CD4-positive, alpha-beta memory T cell (primary cell): ENCODE data around the gene MAP3K12. TPM values are rescaled to one million over a fixed set of nuclear protein-coding genes. Genes with fewer than 3 reads are reported as not detected.
"Not testable (repeated sequence)": the region's sequence is repeated elsewhere in the genome, so short reads cannot be mapped to it uniquely, and the experiment has no call there.

Source experiments
- CTCF ChIA-PET: fragments of 350-600 bp; sonication (Branson Sonifier 250); formaldehyde crosslinking; loops from one replicate; lab custom pipeline; 2021; ENCODE audit warnings: inconsistent platforms; ENCODE audit not compliant: partially characterized antibody; lab: Charles Lee
- POLR2A ChIA-PET: fragments of 350-600 bp; sonication (Branson Sonifier 250); formaldehyde crosslinking; loops from one replicate; lab custom pipeline; 2021; ENCODE audit not compliant: partially characterized antibody; lab: Charles Lee
- DNase-seq, 5 donors: peaks; one replicate each; pipeline versions ENCODE4 v3.0.0 to v3.0.0-alpha.2; 2020 to 2022; ENCODE audit warnings: mixed read lengths in 1 of 5
- H3K27ac ChIP-seq: one replicate; pipeline ENCODE4 v1.7.0; 2013; ENCODE audit warnings: low read depth, low read length
- H3K27me3 ChIP-seq: 2 replicates; pipeline ENCODE4 v1.7.0; 2013; ENCODE audit warnings: mild to moderate bottlenecking, low read length, moderate library complexity; ENCODE audit not compliant: insufficient read depth
- H3K36me3 ChIP-seq: 2 replicates; pipeline ENCODE4 v1.7.0; 2013; ENCODE audit warnings: mild to moderate bottlenecking, low read length, moderate library complexity; ENCODE audit not compliant: insufficient read depth
- H3K4me1 ChIP-seq: 2 replicates; pipeline ENCODE4 v1.7.0; 2013; ENCODE audit warnings: mild to moderate bottlenecking, low read length, moderate library complexity; ENCODE audit not compliant: insufficient read depth
- H3K4me3 ChIP-seq, 2 donors: one replicate each; pipeline ENCODE4 v1.7.0; 2013; ENCODE audit warnings: low read length in 2 of 2, mild to moderate bottlenecking in 1 of 2
- H3K9me3 ChIP-seq, 2 donors: one replicate each; pipeline ENCODE4 v1.7.0; 2013; ENCODE audit warnings: low read length in 2 of 2, control low read depth in 1 of 2; ENCODE audit not compliant: control insufficient read depth in 1 of 2
- H3K27ac Mint-ChIP-seq, 7 donors: one replicate each; pipeline ENCODE4 v1.8.0; 2020 to 2021; ENCODE audit warnings: mixed read lengths in 7 of 7, mild to moderate bottlenecking in 6 of 7, inconsistent platforms in 3 of 7, moderate library complexity in 3 of 7
- H3K27me3 Mint-ChIP-seq, 2 donors: one replicate each; pipeline ENCODE4 v1.8.0; 2020 to 2021; ENCODE audit warnings: mixed read lengths in 2 of 2
- H3K36me3 Mint-ChIP-seq, 2 donors: one replicate each; pipeline ENCODE4 v1.8.0; 2020 to 2021; ENCODE audit warnings: mixed read lengths in 2 of 2, inconsistent platforms in 1 of 2, mild to moderate bottlenecking in 1 of 2
- H3K4me1 Mint-ChIP-seq, 4 donors: one replicate each; pipeline ENCODE4 v1.8.0; 2020 to 2021; ENCODE audit warnings: mixed read lengths in 4 of 4, mild to moderate bottlenecking in 1 of 4
- H3K4me3 Mint-ChIP-seq, 8 donors: one replicate each; pipeline ENCODE4 v1.8.0; 2020 to 2021; ENCODE audit warnings: mixed read lengths in 8 of 8, mild to moderate bottlenecking in 7 of 8, moderate library complexity in 6 of 8, inconsistent platforms in 3 of 8
- H3K9me3 Mint-ChIP-seq, 8 donors: one replicate each; pipeline ENCODE4 v1.8.0; 2020 to 2021; ENCODE audit warnings: mixed read lengths in 8 of 8, mild to moderate bottlenecking in 5 of 8, inconsistent platforms in 3 of 8, moderate library complexity in 1 of 8
- intact Hi-C: fragments of 100-400 bp; cut with micrococcal nuclease; formaldehyde crosslinking; loops from one replicate; pipeline ENCODE4 v1.15.1; 2023
- polyA plus RNA-seq, 2 donors: library from polyadenylated mRNA; unstranded; fragments of 300-500 nt; fragmentation: Illumina TruSeq; gene quantifications; one replicate each; pipeline ENCODE4 v1.2.3, GENCODE V29; 2021
- total RNA-seq, 2 experiments: library from RNA; stranded (reverse); gene quantifications; one replicate each; pipeline ENCODE4 v1.2.3, GENCODE V29; 2021

MAP3K12 gene
- total and polyA plus RNA-seq, 4 experiments from 2014 or later = 3.1 to 28.2 (median 16.8) TPM

DNA sequence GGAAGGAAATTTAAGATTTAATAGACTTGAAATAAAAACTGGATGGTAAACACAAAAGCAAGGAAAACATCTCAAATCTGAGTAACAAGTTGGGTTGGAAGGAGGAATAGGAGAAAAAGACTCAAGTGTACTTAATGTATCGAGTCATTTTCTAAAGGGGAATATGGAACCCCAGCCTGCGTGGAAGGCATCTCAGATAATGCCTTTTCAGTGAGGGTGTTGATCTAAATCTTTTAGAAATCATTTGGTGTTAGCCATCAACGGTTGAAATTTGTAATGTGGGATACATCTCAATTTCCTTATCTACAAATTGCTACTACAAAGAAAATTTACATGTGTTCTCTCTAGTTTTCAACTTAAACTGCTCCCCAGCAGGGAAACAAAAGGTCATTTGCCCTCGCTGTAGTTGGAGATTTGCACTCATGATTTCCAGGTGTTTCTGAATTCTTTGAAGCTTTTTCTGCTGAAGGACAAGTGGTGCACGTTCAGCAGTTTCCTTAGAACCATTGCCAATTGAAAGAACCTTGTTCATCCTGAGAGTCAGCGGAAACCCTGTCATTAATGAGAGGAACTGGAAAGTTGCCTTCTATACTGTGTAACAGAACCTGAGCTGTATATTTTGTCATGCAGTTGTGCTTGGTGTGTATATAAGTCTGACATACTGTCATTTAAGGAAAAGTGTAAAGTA is 45.2 kb downstream of the MAP3K12 start:
- Histone ChIP-seq H3K4me1 (peaks cover 34% of the 10 kb centered on the region), H3K27ac (peak overlapping the region; percentile 95), H3K27me3 (no peaks in the 10 kb centered on the region), H3K4me3 (no peak overlapping the region), H3K36me3 (peaks cover 50% of the 10 kb centered on the region), H3K9me3 (no peaks in the 10 kb centered on the region)
- peak overlapping the region; percentile 41 to 100 (median 98) for H3K4me3 Mint-ChIP-seq
- peaks cover 40 to 62% of the 10 kb centered on the region in 2 donors for H3K36me3 Mint-ChIP-seq
- peaks cover 20 to 46% (median 32%) of the 10 kb centered on the region in 4 donors for H3K4me1 Mint-ChIP-seq
- DNase-seq = peak in 1 of 5 donors; percentile 36
- ChIA-PET POLR2A (interaction anchor here (0.5 to 4.3 kb wide), 13 partner anchors 9 to 186 kb away, joined by 3 to 43 read pairs (median 5); partner anchors contain the start of genes AAAS, ESPL1, MAP3K12 and PRR13), CTCF (interaction anchor here (1.2 to 2.4 kb wide), 2 partner anchors 54 to 133 kb away, joined by 3 to 6 read pairs; partner anchors contain the start of gene AAAS)
- no peaks in the 10 kb centered on the region for H3K27me3 Mint-ChIP-seq
- H3K27ac Mint-ChIP-seq = peak overlapping the region in 6 of 7 donors; percentile 42 to 99 (median 96)
- no peaks in the 10 kb centered on the region for H3K9me3 Mint-ChIP-seq
- intact Hi-C loops = no loop called here

DNA sequence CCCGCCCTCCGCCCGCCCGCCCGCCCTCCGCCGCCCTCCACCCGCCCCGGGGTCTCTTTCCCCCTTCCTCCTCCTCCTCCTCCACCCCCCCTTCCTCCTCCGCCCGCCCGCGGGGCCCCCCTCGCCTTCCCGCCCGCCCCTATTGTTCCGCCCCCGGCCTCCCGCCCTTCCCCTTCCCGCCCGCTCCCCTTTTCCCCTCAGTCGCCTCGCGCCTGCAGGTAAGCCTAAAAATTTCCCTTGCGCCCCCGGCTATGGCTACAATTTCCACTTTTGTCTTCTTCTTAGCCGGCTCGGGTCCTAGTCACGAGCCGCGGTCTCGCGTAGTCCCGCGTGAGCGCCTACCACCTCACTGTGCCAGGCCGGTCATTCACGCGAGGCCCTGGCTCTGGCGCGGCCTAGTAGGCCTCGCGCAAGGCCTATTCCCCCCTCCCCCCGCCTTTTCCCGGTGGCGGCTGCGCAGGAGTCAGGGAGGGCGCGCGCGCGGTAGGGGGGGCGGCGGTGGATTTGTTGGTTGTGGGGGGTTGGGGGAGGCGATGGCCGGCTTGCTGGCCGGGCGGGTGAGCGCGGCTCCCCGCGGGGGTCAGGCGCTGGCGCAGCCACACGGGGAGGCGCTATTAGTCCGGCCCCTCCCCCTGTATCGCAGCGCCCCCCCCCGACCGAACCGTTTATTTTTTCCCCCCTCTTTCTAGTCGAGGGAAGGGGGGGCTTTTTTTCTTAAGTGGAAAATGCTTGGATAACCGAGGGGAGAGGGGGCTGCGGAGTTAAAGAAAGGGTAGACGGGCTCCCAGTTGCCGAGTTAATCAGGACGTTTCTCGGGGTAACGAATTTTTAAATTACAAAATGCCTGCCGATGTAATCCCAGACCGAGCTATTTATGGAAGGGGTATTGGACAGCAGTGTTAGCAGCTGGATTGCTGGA is 46.8 kb downstream of the MAP3K12 start:
- H3K36me3 ChIP-seq = peaks cover 40% of the 10 kb centered on the region
- intact Hi-C loops = loop anchor here (1.0 kb wide), 1 partner anchor 48 kb away; no protein-coding TSS in a partner anchor

GRCh38 chr12:53451661-53452158 is 47.5 kb downstream of the MAP3K12 start, which contains the start of gene PCBP2:
TSS of gene PCBP2 (plus strand) at chr12:53452102. CDS start at chr12:53454801, 2,699 bp downstream.
- H3K9me3 ChIP-seq = no peaks in the 10 kb centered on the region
- H3K4me3 ChIP-seq = peak within 1 kb of the TSS; percentile 58 to 61
- ChIA-PET CTCF (interaction anchor here (0.7 to 1.4 kb wide), 5 partner anchors 9 to 106 kb away, joined by 3 to 6 read pairs (median 3); no protein-coding TSS in a partner anchor), POLR2A (interaction anchor here (1.0 to 2.2 kb wide), 6 partner anchors 10 to 128 kb away, joined by 3 to 16 read pairs (median 6); partner anchors contain the start of genes MAP3K12, PRR13 and SP1)
- H3K27ac Mint-ChIP-seq = peak within 1 kb of the TSS; percentile 98 to 100 (median 99)
- H3K4me3 Mint-ChIP-seq = peak within 1 kb of the TSS; percentile 95 to 100 (median 98)
- peaks cover 41 to 55% of the 10 kb centered on the region in 2 donors for H3K36me3 Mint-ChIP-seq
- no peaks in the 10 kb centered on the region for H3K9me3 Mint-ChIP-seq
- H3K4me1 Mint-ChIP-seq = peaks cover 20 to 49% (median 31%) of the 10 kb centered on the region in 4 donors
- H3K36me3 ChIP-seq = peaks cover 33% of the 10 kb centered on the region
- intact Hi-C loops = loop anchor here (1.0 to 2.0 kb wide), 4 partner anchors 10 to 72 kb away; partner anchors contain the start of gene PRR13
- H3K27me3 Mint-ChIP-seq = no peaks in the 10 kb centered on the region
- no peaks in the 10 kb centered on the region for H3K27me3 ChIP-seq
- H3K27ac ChIP-seq = peak within 1 kb of the TSS; percentile 95
- DNase-seq = peak; percentile 97 to 99 (median 98)
- peaks cover 34% of the 10 kb centered on the region for H3K4me1 ChIP-seq

More for the DNA sequence above, 46.8 kb downstream of the MAP3K12 start:
- peak; percentile 81 to 86 (median 82) for DNase-seq
- Histone ChIP-seq H3K4me1 (peaks cover 34% of the 10 kb centered on the region), H3K4me3 (peak overlapping the region; percentile 58 to 61), H3K27ac (peak overlapping the region; percentile 95), H3K9me3 (no peaks in the 10 kb centered on the region), H3K27me3 (no peaks in the 10 kb centered on the region)
- Mint-ChIP-seq H3K4me1 (peaks cover 20 to 49% (median 31%) of the 10 kb centered on the region in 4 donors), H3K27ac (peak overlapping the region; percentile 98 to 100 (median 99)), H3K27me3 (no peaks in the 10 kb centered on the region), H3K36me3 (peaks cover 44 to 58% of the 10 kb centered on the region in 2 donors), H3K4me3 (peak overlapping the region; percentile 95 to 100 (median 98)), H3K9me3 (no peaks in the 10 kb centered on the region)
- POLR2A ChIA-PET = interaction anchor here (0.6 to 4.3 kb wide), 12 partner anchors 11 to 131 kb away, joined by 3 to 43 read pairs (median 5); partner anchors contain the start of genes AAAS, MAP3K12, PRR13 and SP1
- CTCF ChIA-PET = interaction anchor here (0.6 kb wide), 1 partner anchor 47 kb away, joined by 3 read pairs; the partner anchor contains the start of gene MAP3K12

- H3K27ac ChIP-seq = no peak overlapping the region
- no peak for DNase-seq
- CTCF ChIA-PET = interaction anchor here (0.5 to 1.4 kb wide), 7 partner anchors 8 to 323 kb away, joined by 3 to 6 read pairs (median 3); no protein-coding TSS in a partner anchor
- no peaks in the 10 kb centered on the region for H3K27me3 ChIP-seq
- H3K36me3 Mint-ChIP-seq = peaks cover 44 to 56% of the 10 kb centered on the region in 2 donors
- POLR2A ChIA-PET = interaction anchor here (1.0 to 2.2 kb wide), 7 partner anchors 9 to 127 kb away, joined by 3 to 16 read pairs (median 5); partner anchors contain the start of genes MAP3K12, PRR13 and SP1
- intact Hi-C loops = loop anchor here (1.0 to 2.0 kb wide), 3 partner anchors 10 to 72 kb away; partner anchors contain the start of gene PRR13
- no peaks in the 10 kb centered on the region for H3K9me3 ChIP-seq
- no peak overlapping the region for H3K4me3 Mint-ChIP-seq
- no peaks in the 10 kb centered on the region for H3K27me3 Mint-ChIP-seq
- no peak overlapping the region for H3K4me3 ChIP-seq
- H3K36me3 ChIP-seq = peaks cover 29% of the 10 kb centered on the region
- H3K4me1 Mint-ChIP-seq = peaks cover 24 to 56% (median 34%) of the 10 kb centered on the region in 4 donors
- H3K9me3 Mint-ChIP-seq = no peaks in the 10 kb centered on the region
- H3K27ac Mint-ChIP-seq = no peak overlapping the region
- peaks cover 34% of the 10 kb centered on the region for H3K4me1 ChIP-seq
These were observed 48.3 kb downstream of the MAP3K12 start for GRCh38 chr12:53450936-53451335.

DNA sequence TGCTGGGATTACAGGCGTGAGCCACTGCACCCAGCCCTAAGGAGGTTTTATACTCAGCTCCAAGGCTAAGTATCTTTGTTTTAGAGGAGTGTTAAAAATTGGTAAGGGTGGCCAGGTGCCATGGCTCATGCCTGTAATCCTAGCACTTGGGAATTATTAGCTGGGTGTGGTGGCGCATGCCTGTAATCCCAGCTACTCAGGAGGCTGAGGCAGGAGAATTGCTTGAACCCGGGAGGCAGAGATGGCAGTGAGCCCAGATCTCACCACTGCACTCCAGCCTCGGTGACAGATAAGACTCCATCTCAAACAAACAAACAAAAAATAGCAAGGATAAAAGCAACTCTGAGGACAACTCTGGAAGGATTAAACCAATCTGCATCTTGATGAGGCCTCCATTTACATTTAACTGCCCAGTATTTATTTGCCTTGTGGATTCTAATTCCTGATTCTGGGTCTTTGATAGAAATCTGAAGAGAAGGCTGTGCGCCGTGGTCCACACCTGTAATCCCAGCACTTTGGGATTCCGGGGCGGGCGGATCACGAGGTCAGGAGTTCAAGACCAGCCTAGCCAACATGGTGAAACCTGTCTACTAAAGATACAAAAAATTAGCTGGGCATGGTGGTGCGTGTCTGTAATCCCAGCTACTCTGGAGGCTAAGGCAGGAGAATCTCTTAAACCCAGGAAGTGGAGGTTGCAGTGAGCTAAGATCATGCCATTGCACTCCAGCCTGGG is 54.5 kb downstream of the MAP3K12 start:
- H3K27me3 ChIP-seq, intact Hi-C loops, H3K9me3 ChIP-seq, H3K9me3 Mint-ChIP-seq, DNase-seq, H3K27me3 Mint-ChIP-seq, H3K4me3 ChIP-seq: not testable (repeated sequence)
- Mint-ChIP-seq H3K36me3 (peaks cover 29 to 52% of the 10 kb centered on the region in 2 donors), H3K4me3 (peak overlapping the region in 5 of 8 donors; percentile 23 to 59 (median 45)), H3K4me1 (peaks cover 26 to 65% (median 41%) of the 10 kb centered on the region in 4 donors), H3K27ac (peak overlapping the region in 3 of 7 donors; percentile 24 to 75 (median 40))
- Histone ChIP-seq H3K4me1 (peaks cover 40% of the 10 kb centered on the region), H3K36me3 (peaks cover 29% of the 10 kb centered on the region), H3K27ac (peak overlapping the region; percentile 4)
- POLR2A ChIA-PET = interaction anchor here (0.6 to 3.1 kb wide), 4 partner anchors 9 to 285 kb away, joined by 3 to 16 read pairs (median 3); partner anchors contain the start of genes MAP3K12 and TARBP2
- CTCF ChIA-PET = interaction anchor here (0.7 to 1.1 kb wide), 2 partner anchors 64 to 118 kb away, joined by 4 to 5 read pairs; no protein-coding TSS in a partner anchor
